ENCODE measurements around the gene PSMD2.

DNA sequence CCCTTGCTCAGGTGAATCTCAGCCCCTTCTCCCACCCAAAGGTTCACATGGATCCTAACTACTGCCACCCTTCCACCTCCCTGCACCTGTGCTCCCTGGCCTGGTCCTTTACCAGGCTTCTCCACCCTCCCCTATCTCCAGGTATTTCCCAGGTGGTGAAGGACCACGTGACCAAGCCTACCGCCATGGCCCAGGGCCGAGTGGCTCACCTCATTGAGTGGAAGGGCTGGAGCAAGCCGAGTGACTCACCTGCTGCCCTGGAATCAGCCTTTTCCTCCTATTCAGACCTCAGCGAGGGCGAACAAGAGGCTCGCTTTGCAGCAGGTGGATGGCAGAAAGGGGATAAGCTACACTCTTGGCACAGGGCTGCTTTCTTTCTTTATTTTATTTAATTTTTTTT lies 42.9 kb downstream of the PSMD2 start:
- TF ChIP-seq, protein P1, sequence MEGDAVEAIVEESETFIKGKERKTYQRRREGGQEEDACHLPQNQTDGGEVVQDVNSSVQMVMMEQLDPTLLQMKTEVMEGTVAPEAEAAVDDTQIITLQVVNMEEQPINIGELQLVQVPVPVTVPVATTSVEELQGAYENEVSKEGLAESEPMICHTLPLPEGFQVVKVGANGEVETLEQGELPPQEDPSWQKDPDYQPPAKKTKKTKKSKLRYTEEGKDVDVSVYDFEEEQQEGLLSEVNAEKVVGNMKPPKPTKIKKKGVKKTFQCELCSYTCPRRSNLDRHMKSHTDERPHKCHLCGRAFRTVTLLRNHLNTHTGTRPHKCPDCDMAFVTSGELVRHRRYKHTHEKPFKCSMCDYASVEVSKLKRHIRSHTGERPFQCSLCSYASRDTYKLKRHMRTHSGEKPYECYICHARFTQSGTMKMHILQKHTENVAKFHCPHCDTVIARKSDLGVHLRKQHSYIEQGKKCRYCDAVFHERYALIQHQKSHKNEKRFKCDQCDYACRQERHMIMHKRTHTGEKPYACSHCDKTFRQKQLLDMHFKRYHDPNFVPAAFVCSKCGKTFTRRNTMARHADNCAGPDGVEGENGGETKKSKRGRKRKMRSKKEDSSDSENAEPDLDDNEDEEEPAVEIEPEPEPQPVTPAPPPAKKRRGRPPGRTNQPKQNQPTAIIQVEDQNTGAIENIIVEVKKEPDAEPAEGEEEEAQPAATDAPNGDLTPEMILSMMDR (conservative IDR thresholded peaks at IDR 0.05) = no peak
- TF ChIP-seq ZFX (IDR thresholded peaks at IDR 0.05) = no peak

Measured in C4-2B (cell line).